Measurements from ENCODE around the gene PTCH2. TPM values are rescaled to one million over a fixed set of nuclear protein-coding genes. Genes with fewer than 3 reads are reported as not detected.

Gene PTCH2
- total and polyA plus RNA-seq, 10 donors: 0.56 to 1.6 (median 1.2) TPM

- DNase-seq: peak; percentile 67
- no peaks in the 10 kb centered on the region for H3K36me3 ChIP-seq
- peak overlapping the region in 1 of 8 donors; percentile 75 for H3K4me3 ChIP-seq
- peak overlapping the region in 3 of 8 donors; percentile 27 to 97 (median 96) for H3K27ac ChIP-seq
- TF ChIP-seq POLR2AphosphoS5 (IDR thresholded peaks at IDR 0.05): no peak
- no peak for TF ChIP-seq CTCF (IDR thresholded peaks at IDR 0.05 in 8 of 11, conservative IDR thresholded peaks at IDR 0.05 in 3 of 11)
- TF ChIP-seq POLR2A (IDR thresholded peaks at IDR 0.05): no peak
- no peaks in the 10 kb centered on the region for H3K9me3 ChIP-seq
- intact Hi-C loops (cut with DNase I; ENCODE audit: low total_unique reads): loop anchor here (5.0 kb wide), 1 partner anchor 34 kb away; the partner anchor contains the start of gene BEST4
- no peaks in the 10 kb centered on the region for H3K27me3 ChIP-seq (replicated peaks in 1 of 7)
- 90 to 95% (median 93%) methylated on average over 9 of the region's 9 CpGs for WGBS, 5 donors
- peaks cover 3 to 39% (median 30%) of the 10 kb centered on the region in 6 donors for H3K4me1 ChIP-seq
Observed at GRCh38 chr1:44821240-44821715, 21.8 kb downstream of the PTCH2 start.

- Histone ChIP-seq H3K4me3 (peak overlapping the region; percentile 39 to 75 (median 48)), H3K9me3 (no peaks in the 10 kb centered on the region), H3K4me1 (peaks cover 0 to 33% (median 28%) of the 10 kb centered on the region in 6 donors), H3K27ac (peak overlapping the region; percentile 94 to 99 (median 97)), H3K27me3 (replicated peaks in 1 of 7) (no peaks in the 10 kb centered on the region), H3K36me3 (no peaks in the 10 kb centered on the region)
- intact Hi-C loops (cut with DNase I; ENCODE audit: low total_unique reads): loop anchor here (5.0 kb wide), 1 partner anchor 33 kb away; the partner anchor contains the start of gene BEST4
- WGBS, 5 donors: 21 to 40% (median 25%) methylated on average over 17 to 25 of the region's 25 CpGs
- DNase-seq: no peak
- TF ChIP-seq POLR2A (IDR thresholded peaks at IDR 0.05) (no peak), POLR2AphosphoS5 (IDR thresholded peaks at IDR 0.05) (no peak)
Observed at GRCh38 chr1:44820328-44821239, 22.5 kb downstream of the PTCH2 start.

GRCh38 chr1:44819608-44820327 lies 23.3 kb downstream of the PTCH2 start:
- Histone ChIP-seq H3K36me3 (no peaks in the 10 kb centered on the region), H3K9me3 (no peaks in the 10 kb centered on the region), H3K4me3 (peak overlapping the region; percentile 39 to 75 (median 48)), H3K27me3 (replicated peaks in 1 of 7) (no peaks in the 10 kb centered on the region), H3K27ac (peak overlapping the region; percentile 94 to 99 (median 97)), H3K4me1 (peaks cover 0 to 39% (median 30%) of the 10 kb centered on the region in 6 donors)
- TF ChIP-seq POLR2A (IDR thresholded peaks at IDR 0.05) (peak in 2 of 3 donors; percentile 94 to 95), POLR2AphosphoS5 (IDR thresholded peaks at IDR 0.05) (peak; percentile 85 to 100 (median 86)), CTCF (IDR thresholded peaks at IDR 0.05 in 8 of 11, conservative IDR thresholded peaks at IDR 0.05 in 3 of 11) (peak in 5 of 11 experiments; percentile 4 to 39 (median 16))
- 0 to 2% (median 1%) methylated on average over 28 to 33 of the region's 33 CpGs for WGBS, 5 donors
- intact Hi-C loops (cut with DNase I; ENCODE audit: low total_unique reads): loop anchor here (5.0 kb wide), 1 partner anchor 32 kb away; the partner anchor contains the start of gene BEST4
- DNase-seq: peak; percentile 94

- 0 to 2% (median 1%) methylated on average over 13 of the region's 13 CpGs for WGBS, 5 donors
- TF ChIP-seq POLR2AphosphoS5 (IDR thresholded peaks at IDR 0.05): no peak
- TF ChIP-seq POLR2A (IDR thresholded peaks at IDR 0.05): no peak
- no peak for TF ChIP-seq CTCF (IDR thresholded peaks at IDR 0.05 in 8 of 11, conservative IDR thresholded peaks at IDR 0.05 in 3 of 11)
- H3K27ac ChIP-seq: peak overlapping the region; percentile 94 to 99 (median 97)
- no peaks in the 10 kb centered on the region for H3K9me3 ChIP-seq
- no peaks in the 10 kb centered on the region for H3K36me3 ChIP-seq
- peak overlapping the region; percentile 8 to 75 (median 48) for H3K4me3 ChIP-seq
- intact Hi-C loops (cut with DNase I; ENCODE audit: low total_unique reads): no loop called here
- H3K27me3 ChIP-seq (replicated peaks in 1 of 7): no peaks in the 10 kb centered on the region
- peaks cover 2 to 45% (median 35%) of the 10 kb centered on the region in 6 donors for H3K4me1 ChIP-seq
- DNase-seq: no peak
Observed at GRCh38 chr1:44819196-44819607, 23.9 kb downstream of the PTCH2 start.
